Heart left ventricle (tissue), 13 donors: ENCODE results near the gene ENTHD1.

Experiments used
- POLR2A ChIP-seq, 2 donors: fragments of 450-650 bp; IDR thresholded peaks; one replicate each; pipeline ENCODE4 v1.6.1; 2017; ENCODE audit warnings: antibody characterized with exemption in 2 of 2, mild to moderate bottlenecking in 2 of 2, moderate library complexity in 2 of 2
- TF ChIP-seq, protein P1 (sequence below), 12 donors: fragments of 200-600 bp; sonication (generic) in 4 of 12; IDR thresholded peaks; one replicate each; pipeline versions ENCODE4 v1.5.0 to v1.8.0; 2018 to 2022; ENCODE audit warnings: antibody characterized with exemption in 12 of 12, mild to moderate bottlenecking in 5 of 12
- donor health status: ischemic (EF 13 %, LVEDD 7.1; RV severe dilation, severe dysfunction).
- donor health status: DM: no; HTN: yes; CAD: no.
- donor health status: DM: no; HTN: no; CAD: no.
- donor health status: ischemic (EF 25% LVEDD 6.9; RV normal size, moderate dysfunction).
- donor health status: ischemic (EF 25% LVEDD 5.7; RV mildly dilated, moderate dysfunction).
- donor health status: ischemic (EF 35%, LVEDD 5.7; RV mildly dilated, moderate dysfunction).
- donor health status: nonischemic (EF 11% LVEDD 7.7; RV severe dilation, severe dysfunction).
- donor health status: DM: yes; HTN: yes; CAD: no.
- donor health status: PGD.
- donor health status: ischemic (EF 29% LVEDD 5.4; RV normal size, mild dysfunction).
- donor health status: nonischemic (EF 23%, LVEDD 6.1; RV moderate dilation, normal function).

DNA sequence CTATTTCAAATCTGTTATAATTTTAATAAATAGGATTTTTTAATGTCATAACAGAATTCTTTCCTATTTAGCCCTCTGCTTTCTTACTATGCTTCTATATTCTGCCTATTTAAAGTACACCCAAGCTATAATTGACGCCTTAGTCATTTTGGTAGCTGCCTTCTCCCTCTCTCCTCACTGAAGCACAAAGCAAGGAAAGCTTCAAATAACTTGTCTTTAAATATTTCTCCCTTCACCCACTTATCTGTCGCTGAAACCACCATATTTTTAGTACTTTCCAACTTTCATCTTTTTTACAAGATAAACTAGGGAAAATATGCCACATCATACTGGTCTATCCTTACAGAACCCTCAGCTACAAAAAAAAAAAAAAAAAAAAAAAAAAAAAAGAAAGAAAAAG is 127.9 kb downstream of the ENTHD1 start:
- TF ChIP-seq, protein P1, sequence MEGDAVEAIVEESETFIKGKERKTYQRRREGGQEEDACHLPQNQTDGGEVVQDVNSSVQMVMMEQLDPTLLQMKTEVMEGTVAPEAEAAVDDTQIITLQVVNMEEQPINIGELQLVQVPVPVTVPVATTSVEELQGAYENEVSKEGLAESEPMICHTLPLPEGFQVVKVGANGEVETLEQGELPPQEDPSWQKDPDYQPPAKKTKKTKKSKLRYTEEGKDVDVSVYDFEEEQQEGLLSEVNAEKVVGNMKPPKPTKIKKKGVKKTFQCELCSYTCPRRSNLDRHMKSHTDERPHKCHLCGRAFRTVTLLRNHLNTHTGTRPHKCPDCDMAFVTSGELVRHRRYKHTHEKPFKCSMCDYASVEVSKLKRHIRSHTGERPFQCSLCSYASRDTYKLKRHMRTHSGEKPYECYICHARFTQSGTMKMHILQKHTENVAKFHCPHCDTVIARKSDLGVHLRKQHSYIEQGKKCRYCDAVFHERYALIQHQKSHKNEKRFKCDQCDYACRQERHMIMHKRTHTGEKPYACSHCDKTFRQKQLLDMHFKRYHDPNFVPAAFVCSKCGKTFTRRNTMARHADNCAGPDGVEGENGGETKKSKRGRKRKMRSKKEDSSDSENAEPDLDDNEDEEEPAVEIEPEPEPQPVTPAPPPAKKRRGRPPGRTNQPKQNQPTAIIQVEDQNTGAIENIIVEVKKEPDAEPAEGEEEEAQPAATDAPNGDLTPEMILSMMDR (IDR thresholded peaks at IDR 0.05): no peak
- no peak for TF ChIP-seq POLR2A (IDR thresholded peaks at IDR 0.05)
